H9 (cell line): ENCODE data around the gene DCTPP1. TPM values are rescaled to one million over a fixed set of nuclear protein-coding genes. Genes with fewer than 3 reads are reported as not detected.

Experiments
- DNase-seq: peaks from one replicate; pipeline ENCODE4 v3.0.0-alpha.2; 2017
- H2AFZ ChIP-seq: one replicate; pipeline ENCODE4 v1.6.1; 2013; ENCODE audit warnings: mild to moderate bottlenecking, low read length, control low read depth, moderate library complexity
- H2AK5ac ChIP-seq: 2 replicates; pipeline ENCODE4 v1.6.1; 2013; ENCODE audit warnings: low read length, control low read depth, mixed read lengths; ENCODE audit not compliant: insufficient read length
- H2BK120ac ChIP-seq: one replicate; pipeline ENCODE4 v1.6.1; 2013; ENCODE audit warnings: low read depth, mild to moderate bottlenecking, low read length, control low read depth, inconsistent platforms; ENCODE audit not compliant: poor library complexity, severe bottlenecking
- H2BK12ac ChIP-seq: 2 replicates; pipeline ENCODE4 v1.6.1; 2013; ENCODE audit warnings: low read length, control low read depth, mixed read lengths, low read depth; ENCODE audit not compliant: insufficient read length
- H2BK15ac ChIP-seq: 2 replicates; pipeline ENCODE4 v1.6.1; 2013; ENCODE audit warnings: low read depth, low read length, control low read depth
- H2BK20ac ChIP-seq: one replicate; pipeline ENCODE4 v1.6.1; 2013; ENCODE audit warnings: low read depth, mild to moderate bottlenecking, low read length, control low read depth, inconsistent platforms; ENCODE audit not compliant: poor library complexity, severe bottlenecking
- H2BK5ac ChIP-seq: 2 replicates; pipeline ENCODE4 v1.6.1; 2013; ENCODE audit warnings: low read length, control low read depth, mixed read lengths; ENCODE audit not compliant: insufficient read length
- H3K14ac ChIP-seq: 2 replicates; pipeline ENCODE4 v1.6.1; 2013; ENCODE audit warnings: low read length, control low read depth; ENCODE audit not compliant: insufficient read depth
- H3K18ac ChIP-seq: 2 replicates; pipeline ENCODE4 v1.6.1; 2013; ENCODE audit warnings: low read depth, mild to moderate bottlenecking, mixed read lengths, low read length, control low read depth; ENCODE audit not compliant: insufficient read length
- H3K23ac ChIP-seq: 2 replicates; pipeline ENCODE4 v1.6.1; 2013; ENCODE audit warnings: low read length, control low read depth, mixed read lengths, low read depth; ENCODE audit not compliant: insufficient read length
- H3K23me2 ChIP-seq: 2 replicates; pipeline ENCODE4 v1.6.1; 2013; ENCODE audit warnings: low read depth, mild to moderate bottlenecking, mixed read lengths, low read length, control low read depth; ENCODE audit not compliant: insufficient read length, poor library complexity, severe bottlenecking
- H3K27ac ChIP-seq: 2 replicates; pipeline ENCODE4 v1.5.1; 2013; ENCODE audit warnings: low read length, control low read depth, mixed read lengths, low read depth; ENCODE audit not compliant: insufficient read length
- H3K27me3 ChIP-seq: 2 replicates; pipeline ENCODE4 v1.6.1; 2013; ENCODE audit warnings: low read length, control low read depth, inconsistent platforms; ENCODE audit not compliant: insufficient read depth
- H3K4ac ChIP-seq: 2 replicates; pipeline ENCODE4 v1.6.1; 2013; ENCODE audit warnings: low read depth, mild to moderate bottlenecking, control low read depth, inconsistent platforms, low read length, moderate library complexity
- H3K4me1 ChIP-seq: 2 replicates; pipeline ENCODE4 v1.6.1; 2013; ENCODE audit warnings: low read length, control low read depth, inconsistent platforms; ENCODE audit not compliant: insufficient read depth
- H3K4me2 ChIP-seq: 2 replicates; pipeline ENCODE4 v1.6.1; 2013; ENCODE audit warnings: low read length, control low read depth, mixed read lengths; ENCODE audit not compliant: insufficient read length, insufficient read depth
- H3K56ac ChIP-seq: 2 replicates; pipeline ENCODE4 v1.6.1; 2013; ENCODE audit warnings: low read depth, mild to moderate bottlenecking, mixed read lengths, low read length, control low read depth; ENCODE audit not compliant: insufficient read length
- H3K79me1 ChIP-seq: 2 replicates; pipeline ENCODE4 v1.6.1; 2013; ENCODE audit warnings: low read depth, mild to moderate bottlenecking, moderate library complexity, low read length, control low read depth, inconsistent platforms; ENCODE audit not compliant: insufficient read depth, poor library complexity, severe bottlenecking
- H3K79me2 ChIP-seq: 2 replicates; pipeline ENCODE4 v1.6.1; 2013; ENCODE audit warnings: low read length, control low read depth, inconsistent platforms; ENCODE audit not compliant: insufficient read depth
- H3K9ac ChIP-seq: 2 replicates; pipeline ENCODE4 v1.6.1; 2013; ENCODE audit warnings: low read length, control low read depth, mixed read lengths; ENCODE audit not compliant: insufficient read length; ENCODE audit errors: extremely low read depth
- H3K9me3 ChIP-seq: one replicate; pipeline ENCODE4 v1.6.1; 2013; ENCODE audit warnings: low read depth, low read length, inconsistent platforms; ENCODE audit not compliant: control insufficient read depth
- H3T11ph ChIP-seq: one replicate; pipeline ENCODE4 v1.6.1; 2013; ENCODE audit warnings: mild to moderate bottlenecking, low read length, control low read depth, inconsistent platforms
- H4K20me1 ChIP-seq: one replicate; pipeline ENCODE4 v1.6.1; 2013; ENCODE audit not compliant: control insufficient read depth, insufficient read length, insufficient read depth
- H4K5ac ChIP-seq: 2 replicates; pipeline ENCODE4 v1.6.1; 2013; ENCODE audit warnings: low read depth, mild to moderate bottlenecking, mixed read lengths, low read length, control low read depth; ENCODE audit not compliant: insufficient read length
- H4K8ac ChIP-seq: replicated peaks from 2 replicates; pipeline ENCODE4 v1.6.1; 2013; ENCODE audit warnings: low read length, control low read depth, mixed read lengths, low read depth; ENCODE audit not compliant: insufficient read length
- H4K91ac ChIP-seq: 2 replicates; pipeline ENCODE4 v1.6.1; 2013; ENCODE audit warnings: low read depth, mild to moderate bottlenecking, moderate library complexity, mixed read lengths, low read length, control low read depth; ENCODE audit not compliant: insufficient read length
- H3K27ac Mint-ChIP-seq, 3 experiments: 2 replicates in 2 of 3; 3 replicates in 1 of 3; pipeline ENCODE4 v1.8.0; 2020 to 2021; ENCODE audit warnings: mixed read lengths in 3 of 3, mild to moderate bottlenecking in 1 of 3, moderate library complexity in 1 of 3
- H3K27me3 Mint-ChIP-seq: 2 replicates; pipeline ENCODE4 v1.8.0; 2021; ENCODE audit warnings: low read depth, mild to moderate bottlenecking, moderate library complexity, mixed read lengths
- H3K36me3 Mint-ChIP-seq, 3 experiments: 2 replicates in 2 of 3; 3 replicates in 1 of 3; pipeline ENCODE4 v1.8.0; 2020 to 2021; ENCODE audit warnings: low read depth in 3 of 3, mixed read lengths in 3 of 3; ENCODE audit not compliant: insufficient read depth in 1 of 3
- H3K4me1 Mint-ChIP-seq, 2 experiments: 2 replicates each; pipeline ENCODE4 v1.8.0; 2020; ENCODE audit warnings: mixed read lengths in 2 of 2
- H3K4me3 Mint-ChIP-seq, 2 experiments: 2 replicates in 1 of 2; 3 replicates in 1 of 2; pipeline ENCODE4 v1.8.0; 2020 to 2021; ENCODE audit warnings: mild to moderate bottlenecking in 2 of 2, mixed read lengths in 2 of 2, moderate library complexity in 1 of 2
- H3K9me3 Mint-ChIP-seq, 2 experiments: 2 replicates in 1 of 2; 3 replicates in 1 of 2; pipeline ENCODE4 v1.8.0; 2020; ENCODE audit warnings: mild to moderate bottlenecking in 2 of 2, mixed read lengths in 2 of 2, moderate library complexity in 1 of 2
- WGBS: extraction: QIAGEN DNeasy Blood & Tissue Kit; methylation state at CpG from one replicate; pipeline ENCODE4 v1.1.7; 2013; ENCODE audit warnings: missing lambda C conversion rate, low lambda C conversion rate, mixed read lengths; ENCODE audit not compliant: insufficient read length; ENCODE audit errors: extremely low coverage; 5-methylcytosine and 5-hydroxymethylcytosine counted together
- total RNA-seq: library from RNA; stranded (reverse); gene quantifications from 2 replicates; pipeline ENCODE4 v1.2.1, GENCODE V29; 2021
- TF ChIP-seq, protein P1 (sequence below): fragments of 200-600 bp; sonication (generic); conservative IDR thresholded peaks from 3 replicates; pipeline ENCODE4 v1.8.0; 2021; ENCODE audit warnings: antibody characterized with exemption, mild to moderate bottlenecking

DCTPP1 gene
- total RNA-seq, 1 experiment from 2014 or later, result 78.3 TPM

- no peak overlapping the region for H3K4ac ChIP-seq
- H2BK20ac ChIP-seq, result no peak overlapping the region
- no peak overlapping the region for H4K8ac ChIP-seq
- TF ChIP-seq, protein P1, sequence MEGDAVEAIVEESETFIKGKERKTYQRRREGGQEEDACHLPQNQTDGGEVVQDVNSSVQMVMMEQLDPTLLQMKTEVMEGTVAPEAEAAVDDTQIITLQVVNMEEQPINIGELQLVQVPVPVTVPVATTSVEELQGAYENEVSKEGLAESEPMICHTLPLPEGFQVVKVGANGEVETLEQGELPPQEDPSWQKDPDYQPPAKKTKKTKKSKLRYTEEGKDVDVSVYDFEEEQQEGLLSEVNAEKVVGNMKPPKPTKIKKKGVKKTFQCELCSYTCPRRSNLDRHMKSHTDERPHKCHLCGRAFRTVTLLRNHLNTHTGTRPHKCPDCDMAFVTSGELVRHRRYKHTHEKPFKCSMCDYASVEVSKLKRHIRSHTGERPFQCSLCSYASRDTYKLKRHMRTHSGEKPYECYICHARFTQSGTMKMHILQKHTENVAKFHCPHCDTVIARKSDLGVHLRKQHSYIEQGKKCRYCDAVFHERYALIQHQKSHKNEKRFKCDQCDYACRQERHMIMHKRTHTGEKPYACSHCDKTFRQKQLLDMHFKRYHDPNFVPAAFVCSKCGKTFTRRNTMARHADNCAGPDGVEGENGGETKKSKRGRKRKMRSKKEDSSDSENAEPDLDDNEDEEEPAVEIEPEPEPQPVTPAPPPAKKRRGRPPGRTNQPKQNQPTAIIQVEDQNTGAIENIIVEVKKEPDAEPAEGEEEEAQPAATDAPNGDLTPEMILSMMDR, result no peak
- H3K79me2 ChIP-seq, result no peaks in the 10 kb centered on the region; the same call in 1 of the 2 replicates
- H3K27ac ChIP-seq, result no peak overlapping the region
- no peak overlapping the region for H2AK5ac ChIP-seq
- no peak overlapping the region for H3T11ph ChIP-seq
- H3K9me3 ChIP-seq, result no peaks in the 10 kb centered on the region
- H2BK12ac ChIP-seq, result no peak overlapping the region
- Mint-ChIP-seq H3K27me3 (peaks cover 23% of the 10 kb centered on the region), H3K4me3 (peak overlapping the region; percentile 84 to 89; a peak in 4 of 5 replicates), H3K27ac (no peak overlapping the region), H3K36me3 (peaks cover 15 to 27% (median 23%) of the 10 kb centered on the region in 3 experiments), H3K4me1 (peaks cover 14 to 18% of the 10 kb centered on the region in 2 experiments), H3K9me3 (peaks cover 6 to 10% of the 10 kb centered on the region in 2 experiments; a peak in 3 of 5 replicates)
- peaks cover 5% of the 10 kb centered on the region for H3K23me2 ChIP-seq
- no peak overlapping the region for H2BK15ac ChIP-seq
- H3K4me1 ChIP-seq, result peaks cover 3% of the 10 kb centered on the region; the same call in 1 of the 2 replicates
- no peak overlapping the region for H4K91ac ChIP-seq
- no peak overlapping the region for H2AFZ ChIP-seq
- no peak for DNase-seq
- no peak overlapping the region for H3K23ac ChIP-seq
- WGBS, result no CpG with 5 or more reads among the region's 2 CpGs
- H4K20me1 ChIP-seq, result no peaks in the 10 kb centered on the region
- H3K27me3 ChIP-seq, result no peaks in the 10 kb centered on the region
- no peaks in the 10 kb centered on the region for H3K79me1 ChIP-seq
- no peak overlapping the region for H2BK5ac ChIP-seq
- no peak overlapping the region for H3K56ac ChIP-seq
- H3K18ac ChIP-seq, result no peak overlapping the region
- no peak overlapping the region for H3K14ac ChIP-seq
- H3K9ac ChIP-seq, result no peak overlapping the region
- no peak overlapping the region for H3K4me2 ChIP-seq
- no peak overlapping the region for H4K5ac ChIP-seq
- no peak overlapping the region for H2BK120ac ChIP-seq
Observed at GRCh38 chr16:30443631-30444030, 13.8 kb upstream of the DCTPP1 start.
